Measurements from ENCODE around the gene SOX6. TPM values are rescaled to one million over a fixed set of nuclear protein-coding genes. Genes with fewer than 3 reads are reported as not detected.

The SOX6 gene
- polyA plus RNA-seq, 1 of the 3 experiments (the other 2 are of a cell fraction) = 0.03 TPM

GRCh38 chr11:16127732-16128131, 228.6 kb downstream of the SOX6 start:
- POLR2A ChIA-PET = no interaction called here
- Histone ChIP-seq H2AFZ (ENCODE audit: low read depth) (no peak overlapping the region), H4K20me1 (ENCODE audit: insufficient read depth) (no peaks in the 10 kb centered on the region), H3K27ac (ENCODE audit: low read depth in 2 of 2, low read length in 1 of 2) (no peak overlapping the region), H3K27me3 (ENCODE audit: insufficient read depth) (no peaks in the 10 kb centered on the region), H3K4me2 (no peak overlapping the region), H3F3A (replicated peaks; ENCODE audit: insufficient read depth) (no peaks in the 10 kb centered on the region), H3K4me3 (ENCODE audit: low read depth in 2 of 2, low read length in 1 of 2) (no peak overlapping the region), H3K9ac (no peak overlapping the region), H3K4me1 (ENCODE audit: control insufficient read depth in 1 of 2, insufficient read depth in 2 of 2, low read depth in 1 of 2, low read length in 1 of 2) (no peaks in the 10 kb centered on the region; a peak in 1 of 4 replicates), H3K9me2 (no peaks in the 10 kb centered on the region), H3K79me2 (ENCODE audit: insufficient read depth) (no peaks in the 10 kb centered on the region), H3K36me3 (replicated peaks in 1 of 2; ENCODE audit: control insufficient read depth in 1 of 2, insufficient read depth in 2 of 2, low read length in 1 of 2) (no peaks in the 10 kb centered on the region), H3K9me3 (no peaks in the 10 kb centered on the region)
- DNase-seq = no peak
- no peak for TF ChIP-seq TCF12 (IDR thresholded peaks at IDR 0.05)
- no peak for TF ChIP-seq SMC3 (IDR thresholded peaks at IDR 0.05; ENCODE audit: low read depth, low read length)
- no peak for TF ChIP-seq TEAD4 (IDR thresholded peaks at IDR 0.05; ENCODE audit: borderline replicate concordance, insufficient read depth)
- no peak for TF ChIP-seq IRF3 (IDR thresholded peaks at IDR 0.05; ENCODE audit: low read depth, low read length)
- no peak for TF ChIP-seq FOXM1 (IDR thresholded peaks at IDR 0.05; ENCODE audit: low read depth)
- no peak for TF ChIP-seq MEF2A (IDR thresholded peaks at IDR 0.05; ENCODE audit: borderline replicate concordance, low read depth)
- TF ChIP-seq USF2 (IDR thresholded peaks at IDR 0.05; ENCODE audit: borderline replicate concordance, low read depth, low read length) = no peak
- no peak for TF ChIP-seq ZBTB33 (IDR thresholded peaks at IDR 0.05; ENCODE audit: borderline replicate concordance, low read depth)
- TF ChIP-seq RFX5 (IDR thresholded peaks at IDR 0.05; ENCODE audit: low read length) = no peak
- TF ChIP-seq RCOR1 (IDR thresholded peaks at IDR 0.05; ENCODE audit: low read length) = no peak
- no peak for TF ChIP-seq USF1 (IDR thresholded peaks at IDR 0.05; ENCODE audit: borderline replicate concordance, low read depth)
- no peak for TF ChIP-seq NFIC (IDR thresholded peaks at IDR 0.05; ENCODE audit: borderline replicate concordance)
- TF ChIP-seq YY1 (IDR thresholded peaks at IDR 0.05; ENCODE audit: low read depth) = no peak
- TF ChIP-seq RAD21 (IDR thresholded peaks at IDR 0.05; ENCODE audit: low read length) = no peak
- no peak for TF ChIP-seq NRF1 (IDR thresholded peaks at IDR 0.05; ENCODE audit: low read depth, low read length)
- TF ChIP-seq RXRA (IDR thresholded peaks at IDR 0.05; ENCODE audit: borderline replicate concordance, low read depth) = no peak
- TF ChIP-seq EZH2phosphoT487 (IDR thresholded peaks at IDR 0.05; ENCODE audit: borderline replicate concordance, low read depth) = no peak
- TF ChIP-seq REST (IDR thresholded peaks at IDR 0.05; ENCODE audit: low read depth, low read length) = no peak
- TF ChIP-seq TAF1 (IDR thresholded peaks at IDR 0.05; ENCODE audit: borderline replicate concordance, low read depth, low read length) = no peak
- TF ChIP-seq FOSL2 (IDR thresholded peaks at IDR 0.05; ENCODE audit: borderline replicate concordance, low read depth) = no peak
- CTCF ChIA-PET = no interaction called here

All from SK-N-SH (cell line).